Neural cell (in vitro differentiated cells): ENCODE measurements around the gene VMP1. TPM values are rescaled to one million over a fixed set of nuclear protein-coding genes. Genes with fewer than 3 reads are reported as not detected.

Source experiments
- H2AFZ ChIP-seq: fragments of 200-600, 300-800 bp; sonication (generic), shearing (Covaris generic); 2 replicates; pipeline ENCODE4 v1.6.0; 2014; ENCODE audit warnings: low read depth, mild to moderate bottlenecking, antibody characterized with exemption, low read length, moderate library complexity
- H3F3A ChIP-seq: fragments of 200-600 bp; shearing (Covaris generic); 2 replicates; pipeline ENCODE4 v1.6.1; 2016; ENCODE audit warnings: mild to moderate bottlenecking, moderate library complexity, mixed read lengths, antibody characterized with exemption, low read length; ENCODE audit not compliant: insufficient read depth, poor library complexity, severe bottlenecking
- H3K27ac ChIP-seq: fragments of 200-600, 300-800 bp; sonication (generic), shearing (Covaris generic); 2 replicates; pipeline ENCODE4 v1.5.1; 2014; ENCODE audit warnings: mild to moderate bottlenecking, low read length, moderate library complexity
- H3K27me3 ChIP-seq: fragments of 300-800, 200-600 bp; sonication (generic), shearing (Covaris generic); 2 replicates; pipeline ENCODE4 v1.6.0; 2014; ENCODE audit warnings: mild to moderate bottlenecking, low read depth, low read length, moderate library complexity; ENCODE audit not compliant: insufficient read depth
- H3K36me3 ChIP-seq: fragments of 300-800, 200-600 bp; sonication (generic), shearing (Covaris generic); 2 replicates; pipeline ENCODE4 v1.5.1; 2014; ENCODE audit warnings: mild to moderate bottlenecking, antibody characterized with exemption, low read length, moderate library complexity; ENCODE audit not compliant: insufficient read depth
- H3K4me2 ChIP-seq: fragments of 300-800, 200-600 bp; sonication (generic), shearing (Covaris generic); 2 replicates; pipeline ENCODE4 v1.6.0; 2014; ENCODE audit warnings: mild to moderate bottlenecking, low read length
- H3K4me3 ChIP-seq: fragments of 300-800, 200-600 bp; sonication (generic), shearing (Covaris generic); 2 replicates; pipeline ENCODE4 v1.5.1; 2014; ENCODE audit warnings: mild to moderate bottlenecking, low read length, moderate library complexity
- H3K79me2 ChIP-seq: fragments of 200-600 bp; shearing (Covaris generic); replicated peaks from 2 replicates; pipeline ENCODE4 v1.6.0; 2014; ENCODE audit warnings: mild to moderate bottlenecking, low read length, moderate library complexity; ENCODE audit not compliant: insufficient read depth
- H3K9ac ChIP-seq: fragments of 300-800, 200-600 bp; sonication (generic), shearing (Covaris generic); 2 replicates; pipeline ENCODE4 v1.6.1; 2016; ENCODE audit warnings: mild to moderate bottlenecking, low read length, mixed read lengths
- H3K9me2 ChIP-seq: fragments of 200-600 bp; shearing (Covaris generic); 2 replicates; pipeline ENCODE4 v1.6.1; 2016; ENCODE audit warnings: mild to moderate bottlenecking, low read length, mixed read lengths; ENCODE audit not compliant: insufficient read depth
- H3K9me3 ChIP-seq: fragments of 200-600, 300-800 bp; sonication (generic), shearing (Covaris generic); 2 replicates; pipeline ENCODE4 v1.6.1; 2016; ENCODE audit warnings: mild to moderate bottlenecking, mixed run types, low read length, moderate library complexity, mixed read lengths
- H4K20me1 ChIP-seq: fragments of 200-600 bp; shearing (Covaris generic); 2 replicates; pipeline ENCODE4 v1.6.1; 2016; ENCODE audit warnings: mild to moderate bottlenecking, mixed run types; ENCODE audit not compliant: insufficient read depth
- EP300 ChIP-seq: fragments of 450-650 bp; conservative IDR thresholded peaks from 2 replicates; pipeline ENCODE4 v1.6.1; 2014; ENCODE audit warnings: antibody characterized with exemption, mild to moderate bottlenecking, moderate library complexity; ENCODE audit not compliant: poor library complexity, severe bottlenecking
- EZH2 ChIP-seq: fragments of 200-600, 300-800 bp; shearing (Covaris generic), sonication (generic); IDR thresholded peaks from 2 replicates; pipeline ENCODE4 v1.6.1; 2014; ENCODE audit warnings: antibody characterized with exemption, low read length, borderline replicate concordance, mild to moderate bottlenecking; ENCODE audit not compliant: insufficient read depth, poor library complexity, severe bottlenecking
- MXI1 ChIP-seq: fragments of 450-650 bp; conservative IDR thresholded peaks from 2 replicates; pipeline ENCODE4 v1.6.1; 2014; ENCODE audit warnings: antibody characterized with exemption, mild to moderate bottlenecking; ENCODE audit not compliant: poor library complexity, severe bottlenecking
- POLR2AphosphoS5 ChIP-seq: IDR thresholded peaks from 2 replicates; pipeline ENCODE4 v1.6.1; 2012
- RAD21 ChIP-seq: fragments of 450-650 bp; conservative IDR thresholded peaks from 2 replicates; pipeline ENCODE4 v1.6.1; 2014; ENCODE audit warnings: antibody characterized with exemption, mild to moderate bottlenecking, moderate library complexity
- REST ChIP-seq: IDR thresholded peaks from 2 replicates; pipeline ENCODE4 v1.6.1; 2012; ENCODE audit warnings: borderline replicate concordance
- SMC3 ChIP-seq: fragments of 450-650 bp; conservative IDR thresholded peaks from 2 replicates; pipeline ENCODE4 v1.6.1; 2014; ENCODE audit warnings: antibody characterized with exemption, mild to moderate bottlenecking, moderate library complexity; ENCODE audit not compliant: poor library complexity
- TAF1 ChIP-seq: IDR thresholded peaks from 2 replicates; pipeline ENCODE4 v1.6.1; 2012; ENCODE audit warnings: low read depth
- polyA plus RNA-seq: library from polyadenylated mRNA; depleted of rRNA; stranded (reverse); fragments of >200 nt; gene quantifications from 2 replicates; pipeline ENCODE4 v1.2.3, GENCODE V29; 2014
- TF ChIP-seq, protein P1 (sequence below): fragments of 450-650 bp; IDR thresholded peaks from 2 replicates; pipeline ENCODE4 v1.5.1; 2014; ENCODE audit warnings: antibody characterized with exemption, mild to moderate bottlenecking, moderate library complexity; ENCODE audit not compliant: poor library complexity, severe bottlenecking

The VMP1 gene
- polyA plus RNA-seq, 1 donor from 2014 or later = 75.9 TPM

GRCh38 chr17:59748591-59748990, 41.1 kb downstream of the VMP1 start:
- H3K9ac ChIP-seq = no peak overlapping the region
- no peak overlapping the region for H3K4me2 ChIP-seq
- H3K27ac ChIP-seq = no peak overlapping the region
- no peaks in the 10 kb centered on the region for H3K9me2 ChIP-seq
- H4K20me1 ChIP-seq = no peaks in the 10 kb centered on the region
- no peaks in the 10 kb centered on the region for H3K36me3 ChIP-seq
- no peaks in the 10 kb centered on the region for H3K79me2 ChIP-seq
- H3F3A ChIP-seq = no peaks in the 10 kb centered on the region
- no peak overlapping the region for H3K4me3 ChIP-seq
- TF ChIP-seq REST = no peak
- no peak for TF ChIP-seq TAF1
- no peaks in the 10 kb centered on the region for H3K27me3 ChIP-seq
- no peaks in the 10 kb centered on the region for H3K9me3 ChIP-seq
- H2AFZ ChIP-seq = no peak overlapping the region

GRCh38 chr17:59751955-59752413, 44.5 kb downstream of the VMP1 start:
- no peaks in the 10 kb centered on the region for H3K9me3 ChIP-seq
- H3K27me3 ChIP-seq = no peaks in the 10 kb centered on the region
- H2AFZ ChIP-seq = no peak overlapping the region
- H3K79me2 ChIP-seq = no peaks in the 10 kb centered on the region
- no peaks in the 10 kb centered on the region for H3K9me2 ChIP-seq
- no peak overlapping the region for H3K4me2 ChIP-seq
- H3K27ac ChIP-seq = no peak overlapping the region
- H3K9ac ChIP-seq = no peak overlapping the region
- no peak overlapping the region for H3K4me3 ChIP-seq
- H4K20me1 ChIP-seq = no peaks in the 10 kb centered on the region
- H3K36me3 ChIP-seq = no peaks in the 10 kb centered on the region
- H3F3A ChIP-seq = no peaks in the 10 kb centered on the region
- TF ChIP-seq TAF1 = no peak
- TF ChIP-seq EZH2 = no peak
- TF ChIP-seq EP300 = no peak
- TF ChIP-seq, protein P1, sequence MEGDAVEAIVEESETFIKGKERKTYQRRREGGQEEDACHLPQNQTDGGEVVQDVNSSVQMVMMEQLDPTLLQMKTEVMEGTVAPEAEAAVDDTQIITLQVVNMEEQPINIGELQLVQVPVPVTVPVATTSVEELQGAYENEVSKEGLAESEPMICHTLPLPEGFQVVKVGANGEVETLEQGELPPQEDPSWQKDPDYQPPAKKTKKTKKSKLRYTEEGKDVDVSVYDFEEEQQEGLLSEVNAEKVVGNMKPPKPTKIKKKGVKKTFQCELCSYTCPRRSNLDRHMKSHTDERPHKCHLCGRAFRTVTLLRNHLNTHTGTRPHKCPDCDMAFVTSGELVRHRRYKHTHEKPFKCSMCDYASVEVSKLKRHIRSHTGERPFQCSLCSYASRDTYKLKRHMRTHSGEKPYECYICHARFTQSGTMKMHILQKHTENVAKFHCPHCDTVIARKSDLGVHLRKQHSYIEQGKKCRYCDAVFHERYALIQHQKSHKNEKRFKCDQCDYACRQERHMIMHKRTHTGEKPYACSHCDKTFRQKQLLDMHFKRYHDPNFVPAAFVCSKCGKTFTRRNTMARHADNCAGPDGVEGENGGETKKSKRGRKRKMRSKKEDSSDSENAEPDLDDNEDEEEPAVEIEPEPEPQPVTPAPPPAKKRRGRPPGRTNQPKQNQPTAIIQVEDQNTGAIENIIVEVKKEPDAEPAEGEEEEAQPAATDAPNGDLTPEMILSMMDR = no peak
- no peak for TF ChIP-seq SMC3
- TF ChIP-seq RAD21 = no peak
- no peak for TF ChIP-seq MXI1
- TF ChIP-seq REST = no peak
- TF ChIP-seq POLR2AphosphoS5 = no peak
